Upper lobe of left lung (tissue), 4 donors: Measurements from ENCODE around the gene EEPD1.
"Not testable (repeated sequence)": the region's sequence is repeated elsewhere in the genome, so short reads cannot be mapped to it uniquely, and the experiment has no call there.

Experiments
- EP300 ChIP-seq, 4 donors: sonication (generic); formaldehyde crosslinking; IDR thresholded peaks; one replicate each; pipeline ENCODE4 v1.5.1; 2017; ENCODE audit warnings: antibody characterized with exemption in 4 of 4, control low read depth in 2 of 4
- POLR2A ChIP-seq, 4 donors: fragments of 450-650 bp; IDR thresholded peaks; one replicate each; pipeline ENCODE4 v1.5.1; 2016 to 2017; ENCODE audit warnings: antibody characterized with exemption in 4 of 4, mild to moderate bottlenecking in 2 of 4
- TF ChIP-seq, protein P1 (sequence below), 6 experiments: fragments of 450-650 bp in 4 of 6; fragments of 200-600 bp in 2 of 6; sonication (generic) in 2 of 6; IDR thresholded peaks; one replicate each; pipeline ENCODE4 v1.5.1; 2016 to 2019; ENCODE audit warnings: antibody characterized with exemption in 6 of 6

DNA sequence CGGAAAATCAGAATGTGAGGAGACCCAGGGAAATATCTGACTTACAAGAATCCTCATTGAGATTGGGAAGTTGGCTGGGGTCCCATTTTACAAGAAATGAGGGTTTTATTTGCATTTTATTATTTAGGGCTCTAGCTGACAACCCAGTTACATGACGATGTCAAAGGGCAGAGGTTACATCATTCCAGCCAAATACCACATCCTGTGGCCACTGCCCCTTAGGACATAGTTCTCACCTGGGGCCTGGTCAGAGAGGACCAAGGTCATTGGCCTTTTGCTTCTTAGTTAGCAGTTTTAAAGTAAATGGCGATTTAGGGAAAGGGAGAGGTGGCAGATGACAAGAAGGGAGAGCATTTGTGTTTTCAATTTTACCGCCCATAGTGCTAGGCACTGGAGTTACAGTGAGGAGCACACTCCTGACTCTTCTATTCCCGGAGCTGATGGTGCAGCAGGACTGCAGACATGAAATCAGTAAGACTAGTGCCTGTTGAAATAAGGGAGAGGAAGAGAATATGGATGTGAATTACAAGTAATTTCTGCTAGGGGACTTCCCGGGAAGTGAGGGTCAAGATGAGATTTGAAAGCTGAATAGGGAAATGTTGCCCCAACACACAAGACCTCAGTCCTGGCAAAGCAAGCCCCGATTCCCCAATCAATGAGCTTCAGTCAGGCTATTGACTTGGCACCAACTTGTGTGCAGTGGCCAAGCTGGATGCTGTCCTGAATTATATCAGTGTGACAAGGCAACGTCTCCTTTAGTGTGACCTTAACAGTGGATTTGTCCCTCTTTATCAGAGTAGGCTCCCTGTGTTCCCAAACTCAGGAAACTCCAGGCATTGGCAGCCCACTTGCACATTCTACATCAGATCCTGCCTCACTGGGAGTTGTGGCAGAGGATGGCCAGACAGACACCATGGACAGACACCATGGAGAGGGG lies 45.8 kb upstream of the EEPD1 start:
- TF ChIP-seq, protein P1, sequence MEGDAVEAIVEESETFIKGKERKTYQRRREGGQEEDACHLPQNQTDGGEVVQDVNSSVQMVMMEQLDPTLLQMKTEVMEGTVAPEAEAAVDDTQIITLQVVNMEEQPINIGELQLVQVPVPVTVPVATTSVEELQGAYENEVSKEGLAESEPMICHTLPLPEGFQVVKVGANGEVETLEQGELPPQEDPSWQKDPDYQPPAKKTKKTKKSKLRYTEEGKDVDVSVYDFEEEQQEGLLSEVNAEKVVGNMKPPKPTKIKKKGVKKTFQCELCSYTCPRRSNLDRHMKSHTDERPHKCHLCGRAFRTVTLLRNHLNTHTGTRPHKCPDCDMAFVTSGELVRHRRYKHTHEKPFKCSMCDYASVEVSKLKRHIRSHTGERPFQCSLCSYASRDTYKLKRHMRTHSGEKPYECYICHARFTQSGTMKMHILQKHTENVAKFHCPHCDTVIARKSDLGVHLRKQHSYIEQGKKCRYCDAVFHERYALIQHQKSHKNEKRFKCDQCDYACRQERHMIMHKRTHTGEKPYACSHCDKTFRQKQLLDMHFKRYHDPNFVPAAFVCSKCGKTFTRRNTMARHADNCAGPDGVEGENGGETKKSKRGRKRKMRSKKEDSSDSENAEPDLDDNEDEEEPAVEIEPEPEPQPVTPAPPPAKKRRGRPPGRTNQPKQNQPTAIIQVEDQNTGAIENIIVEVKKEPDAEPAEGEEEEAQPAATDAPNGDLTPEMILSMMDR (IDR thresholded peaks at IDR 0.05) = not testable (repeated sequence)
- TF ChIP-seq POLR2A, EP300 (IDR thresholded peaks at IDR 0.05): not testable (repeated sequence)
